HEK293T (cell line): Measurements from ENCODE around the gene BUB1B.

Experiments
- BHLHE40 ChIP-seq: fragments of 450-650 bp; IDR thresholded peaks from 2 replicates; pipeline ENCODE4 v1.6.1; 2016; ENCODE audit warnings: mild to moderate bottlenecking, moderate library complexity, borderline replicate concordance
- SUZ12 ChIP-seq: fragments of 450-650 bp; IDR thresholded peaks from 2 replicates; pipeline ENCODE4 v1.6.1; 2016; ENCODE audit warnings: mild to moderate bottlenecking

GRCh38 chr15:40162552-40162951 lies 1.7 kb downstream of the BUB1B start:
- TF ChIP-seq BHLHE40, result no peak
- TF ChIP-seq SUZ12, result no peak
